Activated T-helper 2 cell treated with anti-CD3 and anti-CD28 coated beads, Interferon-gamma antibody, Interleukin-2, Interleukin-4, amounts not matched to agents 10 μg/mL and 5 μg/mL and 100 μg/mL, durations not matched to agents 14 hours and 24 hours and 36 hours (primary cell): ENCODE data around the gene CRAMP1. TPM values are rescaled to one million over a fixed set of nuclear protein-coding genes. Genes with fewer than 3 reads are reported as not detected.
A peak's percentile ranks its signal among the peaks of the same experiment; 100 is the strongest.

Experiments
- DNase-seq: peaks from one replicate; pipeline ENCODE4 v3.0.0; 2021; ENCODE audit warnings: low spot score
- H3K27ac Mint-ChIP-seq: one replicate; pipeline ENCODE4 v1.8.0; 2021; ENCODE audit warnings: mixed read lengths
- H3K27me3 Mint-ChIP-seq: one replicate; pipeline ENCODE4 v1.8.0; 2021; ENCODE audit warnings: low read depth, mixed read lengths
- H3K36me3 Mint-ChIP-seq: one replicate; pipeline ENCODE4 v1.8.0; 2021; ENCODE audit warnings: low read depth, mixed read lengths
- H3K4me1 Mint-ChIP-seq: one replicate; pipeline ENCODE4 v1.8.0; 2021; ENCODE audit warnings: low read depth, mixed read lengths
- H3K4me3 Mint-ChIP-seq: one replicate; pipeline ENCODE4 v1.8.0; 2021; ENCODE audit warnings: low read depth, mild to moderate bottlenecking, moderate library complexity, mixed read lengths
- H3K9me3 Mint-ChIP-seq: one replicate; pipeline ENCODE4 v1.8.0; 2021; ENCODE audit warnings: mixed read lengths
- intact Hi-C: fragments of 100-400 bp; cut with micrococcal nuclease; formaldehyde crosslinking; loops from one replicate; pipeline ENCODE4 v1.15.1; 2023
- total RNA-seq: library from RNA; stranded (reverse); gene quantifications from 2 replicates; pipeline ENCODE4 v1.2.3, GENCODE V29; 2022

The CRAMP1 gene
- total RNA-seq, 1 donor from 2014 or later = 34.3 TPM

- Mint-ChIP-seq H3K4me3 (no peak overlapping the region), H3K27ac (no peak overlapping the region), H3K9me3 (no peaks in the 10 kb centered on the region), H3K36me3 (no peaks in the 10 kb centered on the region), H3K27me3 (no peaks in the 10 kb centered on the region), H3K4me1 (peaks cover 6% of the 10 kb centered on the region)
- DNase-seq = no peak
- intact Hi-C loops = no loop called here
Observed at GRCh38 chr16:1606774-1607173, 5.4 kb upstream of the CRAMP1 start.

DNA sequence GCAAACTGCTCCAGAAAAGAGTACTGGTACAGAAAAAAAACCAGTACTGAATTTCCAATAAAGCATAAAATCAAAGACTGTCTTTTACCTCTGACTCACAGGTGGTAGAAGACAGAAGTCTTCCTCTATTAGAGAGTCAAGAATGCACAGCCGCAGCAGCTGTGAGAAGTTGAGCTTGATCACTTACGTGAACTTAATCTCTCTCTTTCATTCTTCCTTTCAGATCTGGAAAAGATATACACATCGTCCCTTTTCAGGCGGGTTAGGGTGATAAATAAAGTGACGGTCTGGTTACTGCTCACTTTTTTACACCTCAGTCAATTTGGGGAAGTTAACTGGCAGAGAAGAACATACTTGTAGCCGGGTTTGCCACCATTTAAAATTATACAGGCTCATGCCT lies 4.2 kb upstream of the CRAMP1 start:
- intact Hi-C loops = no loop called here
- Mint-ChIP-seq H3K27ac (no peak overlapping the region), H3K27me3 (no peaks in the 10 kb centered on the region), H3K36me3 (no peaks in the 10 kb centered on the region), H3K4me3 (no peak overlapping the region), H3K9me3 (no peaks in the 10 kb centered on the region), H3K4me1 (peaks cover 8% of the 10 kb centered on the region)
- DNase-seq = no peak

DNA sequence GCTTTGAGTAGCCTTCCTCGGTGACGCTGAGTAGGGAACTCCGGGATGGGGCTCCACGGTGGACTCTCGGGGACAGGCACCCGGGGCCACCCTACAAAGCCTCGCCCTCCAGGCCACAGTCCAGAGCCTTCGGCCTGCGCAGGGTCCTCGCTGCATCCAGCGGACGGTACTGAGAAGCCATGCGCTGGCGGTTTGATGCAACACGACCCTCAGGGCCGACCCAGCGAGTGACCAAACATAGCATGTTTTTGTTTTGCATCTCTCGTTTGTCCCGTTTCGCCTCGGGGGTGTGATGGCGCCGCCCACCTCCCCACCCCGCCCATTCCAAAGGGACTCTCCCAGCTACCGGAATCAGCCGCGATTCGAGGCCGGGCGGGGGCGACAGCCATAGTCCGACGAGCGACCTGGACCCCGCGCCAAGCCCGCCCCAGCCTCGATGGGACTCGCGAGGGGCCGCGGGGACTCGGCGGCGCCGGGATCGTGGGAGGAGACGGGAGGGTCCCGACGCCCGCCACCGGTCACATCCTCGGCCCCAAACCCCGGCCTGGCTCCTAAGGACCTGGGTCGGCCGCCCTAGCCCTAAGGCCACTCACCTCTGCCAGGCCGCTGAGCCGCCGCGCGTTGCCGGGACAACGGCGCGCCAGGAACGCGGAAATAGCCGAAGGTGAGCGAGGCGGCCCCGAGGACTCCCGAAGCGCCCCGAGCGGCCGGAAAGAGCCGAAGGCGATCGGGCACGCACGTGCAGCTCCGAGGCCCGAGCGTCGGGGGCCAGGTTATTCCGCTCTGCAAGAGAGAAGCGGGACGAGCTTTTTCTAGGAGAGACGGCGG lies 1.9 kb upstream of the CRAMP1 start:
- H3K9me3 Mint-ChIP-seq = no peaks in the 10 kb centered on the region
- no peaks in the 10 kb centered on the region for H3K27me3 Mint-ChIP-seq
- intact Hi-C loops = loop anchor here (5.0 to 10.0 kb wide), 5 partner anchors 68 to 965 kb away; partner anchors contain the start of genes EME2, GNPTG, MAPK8IP3 and MCRIP2
- DNase-seq = peak; percentile 90
- H3K27ac Mint-ChIP-seq = peak overlapping the region; percentile 99
- peaks cover 18% of the 10 kb centered on the region for H3K4me1 Mint-ChIP-seq
- H3K4me3 Mint-ChIP-seq = peak overlapping the region; percentile 91
- peaks cover 4% of the 10 kb centered on the region for H3K36me3 Mint-ChIP-seq

DNA sequence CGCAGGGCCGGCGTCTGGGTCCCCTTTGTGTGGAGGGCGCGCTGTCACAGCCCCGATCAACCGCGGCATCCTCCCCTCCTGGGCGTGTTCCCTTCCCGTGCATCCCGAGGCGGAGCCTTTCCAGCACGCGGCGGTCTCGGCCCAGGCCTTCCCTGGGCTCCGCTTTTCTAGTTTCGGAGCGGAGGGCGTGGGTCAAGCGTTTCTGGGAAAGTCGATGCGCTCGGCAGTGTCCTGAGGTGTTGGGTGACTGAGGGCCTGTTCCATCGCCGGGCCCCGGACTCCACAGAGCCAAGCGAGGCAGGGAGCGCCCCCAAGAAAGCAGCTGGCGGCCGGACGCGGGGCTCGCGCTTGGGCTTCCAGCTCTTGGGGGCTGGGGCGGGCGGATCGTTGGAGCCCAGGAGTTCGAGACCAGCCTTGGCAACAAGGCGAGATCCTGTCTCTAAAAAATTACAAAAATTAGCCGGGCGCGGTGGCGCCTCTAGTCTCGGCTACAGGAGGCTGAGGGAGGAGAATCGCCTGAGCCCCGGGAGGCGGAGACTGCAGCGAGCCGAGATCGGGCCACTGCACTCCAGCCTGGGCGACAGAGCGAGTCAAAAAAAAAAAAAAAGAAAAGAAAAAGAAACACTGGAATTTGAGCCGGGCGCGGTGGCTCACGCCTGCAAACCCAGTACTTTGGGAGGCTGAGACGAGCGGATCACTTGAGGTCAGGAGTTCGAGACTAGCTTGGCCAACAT lies 1.1 kb upstream of the CRAMP1 start:
- Mint-ChIP-seq H3K27me3 (no peaks in the 10 kb centered on the region), H3K36me3 (peaks cover 12% of the 10 kb centered on the region), H3K9me3 (no peaks in the 10 kb centered on the region), H3K4me1 (peaks cover 23% of the 10 kb centered on the region), H3K27ac (peak overlapping the region; percentile 99), H3K4me3 (peak overlapping the region; percentile 91)
- no peak for DNase-seq
- intact Hi-C loops = loop anchor here (5.0 to 10.0 kb wide), 5 partner anchors 69 to 966 kb away; partner anchors contain the start of genes EME2, GNPTG, MAPK8IP3 and MCRIP2

GRCh38 chr16:1613211-1613622 lies 1.1 kb downstream of the CRAMP1 start:
- no peaks in the 10 kb centered on the region for H3K27me3 Mint-ChIP-seq
- peak overlapping the region; percentile 29 for H3K27ac Mint-ChIP-seq
- H3K9me3 Mint-ChIP-seq = no peaks in the 10 kb centered on the region
- H3K4me3 Mint-ChIP-seq = peak overlapping the region; percentile 94
- H3K36me3 Mint-ChIP-seq = peaks cover 24% of the 10 kb centered on the region
- no peak for DNase-seq
- H3K4me1 Mint-ChIP-seq = peaks cover 25% of the 10 kb centered on the region
- intact Hi-C loops = loop anchor here (2.0 to 10.0 kb wide), 7 partner anchors 66 to 968 kb away; partner anchors contain the start of genes EME2, GNPTG, JPT2 and MAPK8IP3

GRCh38 chr16:1613728-1614455 lies 1.7 kb downstream of the CRAMP1 start:
- Mint-ChIP-seq H3K4me3 (peak overlapping the region; percentile 94), H3K27me3 (no peaks in the 10 kb centered on the region), H3K4me1 (peaks cover 30% of the 10 kb centered on the region), H3K36me3 (peaks cover 30% of the 10 kb centered on the region), H3K9me3 (no peaks in the 10 kb centered on the region), H3K27ac (peak overlapping the region; percentile 29)
- no peak for DNase-seq
- intact Hi-C loops = loop anchor here (2.0 to 10.0 kb wide), 7 partner anchors 65 to 969 kb away; partner anchors contain the start of genes EME2, GNPTG, JPT2 and MAPK8IP3

- Mint-ChIP-seq H3K4me3 (peak overlapping the region; percentile 76), H3K9me3 (no peaks in the 10 kb centered on the region), H3K27ac (no peak overlapping the region), H3K4me1 (peaks cover 32% of the 10 kb centered on the region), H3K36me3 (peaks cover 36% of the 10 kb centered on the region), H3K27me3 (no peaks in the 10 kb centered on the region)
- intact Hi-C loops = loop anchor here (5.0 to 10.0 kb wide), 5 partner anchors 72 to 970 kb away; partner anchors contain the start of genes EME2, GNPTG, MAPK8IP3 and MCRIP2
- peak; percentile 12 for DNase-seq
Observed at GRCh38 chr16:1614456-1615102, 2.4 kb downstream of the CRAMP1 start.

DNA sequence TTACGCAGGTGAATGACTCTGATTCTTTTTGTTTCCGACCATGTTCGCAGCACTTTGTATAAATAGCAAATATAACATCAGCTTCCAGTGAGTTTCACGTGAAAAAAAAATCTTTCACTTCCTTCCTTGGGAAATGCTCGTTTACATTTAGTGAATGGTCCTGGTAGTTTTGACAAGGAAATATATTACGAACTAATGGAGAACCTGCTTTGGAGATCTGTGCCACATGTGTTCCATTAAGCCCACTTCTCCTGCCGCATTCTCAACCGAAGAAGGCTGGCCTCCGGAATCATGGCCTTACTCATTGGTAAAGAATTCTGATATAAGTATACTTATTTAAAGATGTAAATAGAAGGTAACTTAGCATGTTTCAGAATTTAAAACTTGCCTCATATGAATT lies 3.6 kb downstream of the CRAMP1 start:
- Mint-ChIP-seq H3K27me3 (no peaks in the 10 kb centered on the region), H3K4me3 (peak overlapping the region; percentile 74), H3K4me1 (peaks cover 41% of the 10 kb centered on the region), H3K36me3 (peaks cover 45% of the 10 kb centered on the region), H3K9me3 (no peaks in the 10 kb centered on the region), H3K27ac (no peak overlapping the region)
- intact Hi-C loops = loop anchor here (10.0 kb wide), 1 partner anchor 971 kb away; the partner anchor contains the start of genes MCRIP2 and WDR90
- DNase-seq = no peak

GRCh38 chr16:1619976-1620375 lies 7.8 kb downstream of the CRAMP1 start:
- Mint-ChIP-seq H3K4me3 (no peak overlapping the region), H3K4me1 (peaks cover 32% of the 10 kb centered on the region), H3K27me3 (no peaks in the 10 kb centered on the region), H3K9me3 (no peaks in the 10 kb centered on the region), H3K27ac (no peak overlapping the region), H3K36me3 (peaks cover 60% of the 10 kb centered on the region)
- no peak for DNase-seq
- intact Hi-C loops = loop anchor here (10.0 kb wide), 1 partner anchor 975 kb away; the partner anchor contains the start of genes MCRIP2 and WDR90

GRCh38 chr16:1620391-1620790 lies 8.2 kb downstream of the CRAMP1 start:
- H3K27me3 Mint-ChIP-seq = no peaks in the 10 kb centered on the region
- no peak overlapping the region for H3K27ac Mint-ChIP-seq
- H3K4me1 Mint-ChIP-seq = peaks cover 28% of the 10 kb centered on the region
- intact Hi-C loops = no loop called here
- DNase-seq = no peak
- peaks cover 58% of the 10 kb centered on the region for H3K36me3 Mint-ChIP-seq
- H3K4me3 Mint-ChIP-seq = no peak overlapping the region
- no peaks in the 10 kb centered on the region for H3K9me3 Mint-ChIP-seq

GRCh38 chr16:1621851-1622250 lies 9.7 kb downstream of the CRAMP1 start:
- H3K27ac Mint-ChIP-seq = no peak overlapping the region
- no peaks in the 10 kb centered on the region for H3K27me3 Mint-ChIP-seq
- H3K36me3 Mint-ChIP-seq = peaks cover 58% of the 10 kb centered on the region
- DNase-seq = no peak
- H3K4me3 Mint-ChIP-seq = no peak overlapping the region
- no peaks in the 10 kb centered on the region for H3K9me3 Mint-ChIP-seq
- intact Hi-C loops = no loop called here
- H3K4me1 Mint-ChIP-seq = peaks cover 21% of the 10 kb centered on the region

- no peaks in the 10 kb centered on the region for H3K27me3 Mint-ChIP-seq
- H3K27ac Mint-ChIP-seq = no peak overlapping the region
- no peak overlapping the region for H3K4me3 Mint-ChIP-seq
- H3K36me3 Mint-ChIP-seq = peaks cover 48% of the 10 kb centered on the region
- peaks cover 4% of the 10 kb centered on the region for H3K4me1 Mint-ChIP-seq
- intact Hi-C loops = no loop called here
- DNase-seq = no peak
- H3K9me3 Mint-ChIP-seq = no peaks in the 10 kb centered on the region
Observed at GRCh38 chr16:1626327-1626726, 14.2 kb downstream of the CRAMP1 start.
